GM23338 (cell line): ENCODE data around the gene EXOC4.

ENCODE experiments used
- CREB1 ChIP-seq: fragments of 250-450 bp; sonication (Bioruptor Pico); IDR thresholded peaks from 2 replicates; pipeline ENCODE4 v1.5.0; 2020; ENCODE audit warnings: low read depth, mild to moderate bottlenecking, moderate library complexity
- EZH2 ChIP-seq: fragments of 200-600 bp; sonication (generic); IDR thresholded peaks from one replicate; pipeline ENCODE4 v1.8.0; 2017; ENCODE audit warnings: antibody characterized with exemption, mild to moderate bottlenecking, low read depth; ENCODE audit not compliant: unreplicated experiment
- EZH2phosphoT487 ChIP-seq: fragments of 200-600 bp; sonication (generic); IDR thresholded peaks from one replicate; pipeline ENCODE4 v1.8.1; 2018; ENCODE audit warnings: antibody characterized with exemption; ENCODE audit not compliant: unreplicated experiment
- JUNB ChIP-seq: IDR thresholded peaks from one replicate; pipeline ENCODE4 v1.6.1; 2016; ENCODE audit warnings: antibody characterized with exemption; ENCODE audit not compliant: unreplicated experiment
- NANOG ChIP-seq: IDR thresholded peaks from 2 replicates; pipeline ENCODE4 v1.6.1; 2016; ENCODE audit warnings: antibody characterized with exemption, borderline replicate concordance
- POLR2AphosphoS5 ChIP-seq: IDR thresholded peaks from 2 replicates; pipeline ENCODE4 v1.6.1; 2016; ENCODE audit warnings: antibody characterized with exemption, low read depth
- STAT1 ChIP-seq: IDR thresholded peaks from one replicate; pipeline ENCODE4 v1.6.1; 2016; ENCODE audit warnings: antibody characterized with exemption; ENCODE audit not compliant: unreplicated experiment
- ZNF114 ChIP-seq: fragments of 250-450 bp; sonication (Bioruptor Pico); IDR thresholded peaks from 2 replicates; pipeline ENCODE4 v1.5.0; 2020; ENCODE audit warnings: mild to moderate bottlenecking, moderate library complexity
- ZNF331 ChIP-seq: fragments of 250-450 bp; sonication (Bioruptor Pico); IDR thresholded peaks from 2 replicates; pipeline ENCODE4 v1.5.0; 2020; ENCODE audit warnings: low read depth, mild to moderate bottlenecking, moderate library complexity
- ZNF462 ChIP-seq: fragments of 250-450 bp; sonication (Bioruptor Pico); IDR thresholded peaks from 2 replicates; pipeline ENCODE4 v1.5.0; 2020; ENCODE audit warnings: mild to moderate bottlenecking, moderate library complexity
- TF ChIP-seq, protein P1 (sequence below), 2 experiments: fragments of 200-600 bp in 1 of 2; sonication (generic) in 1 of 2; conservative IDR thresholded peaks; 2 replicates each; pipeline versions ENCODE4 v1.5.1 to v1.6.1; 2016 to 2017; ENCODE audit warnings: antibody characterized with exemption in 2 of 2, low read depth in 2 of 2, mild to moderate bottlenecking in 2 of 2, moderate library complexity in 1 of 2
- TF ChIP-seq, protein P2 (sequence below): IDR thresholded peaks from one replicate; pipeline ENCODE4 v1.6.1; 2018; ENCODE audit warnings: antibody characterized with exemption; ENCODE audit not compliant: unreplicated experiment
- TF ChIP-seq, protein P3 (sequence below): IDR thresholded peaks from 2 replicates; pipeline ENCODE4 v1.6.1; 2016; ENCODE audit warnings: antibody characterized with exemption

DNA sequence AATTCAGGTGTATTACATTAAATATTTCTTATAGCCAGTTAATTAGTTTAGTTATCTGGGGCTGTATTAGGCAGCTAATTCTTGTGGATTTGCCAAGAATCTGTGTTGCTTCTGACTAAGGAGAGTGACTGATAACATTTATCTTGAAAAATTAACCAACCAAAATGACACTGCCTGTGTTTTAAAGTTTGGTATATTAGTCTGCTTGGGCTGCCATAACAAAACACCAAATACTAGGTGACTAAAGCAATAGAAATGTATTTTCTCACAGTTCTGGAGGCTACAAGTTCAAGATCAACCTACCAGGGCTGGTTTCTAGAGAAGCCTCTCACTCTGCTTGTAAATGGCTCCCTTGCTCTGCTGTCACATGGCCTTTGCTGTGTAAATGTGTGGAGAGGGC, 12.9 kb downstream of the EXOC4 start:
- TF ChIP-seq, protein P1, sequence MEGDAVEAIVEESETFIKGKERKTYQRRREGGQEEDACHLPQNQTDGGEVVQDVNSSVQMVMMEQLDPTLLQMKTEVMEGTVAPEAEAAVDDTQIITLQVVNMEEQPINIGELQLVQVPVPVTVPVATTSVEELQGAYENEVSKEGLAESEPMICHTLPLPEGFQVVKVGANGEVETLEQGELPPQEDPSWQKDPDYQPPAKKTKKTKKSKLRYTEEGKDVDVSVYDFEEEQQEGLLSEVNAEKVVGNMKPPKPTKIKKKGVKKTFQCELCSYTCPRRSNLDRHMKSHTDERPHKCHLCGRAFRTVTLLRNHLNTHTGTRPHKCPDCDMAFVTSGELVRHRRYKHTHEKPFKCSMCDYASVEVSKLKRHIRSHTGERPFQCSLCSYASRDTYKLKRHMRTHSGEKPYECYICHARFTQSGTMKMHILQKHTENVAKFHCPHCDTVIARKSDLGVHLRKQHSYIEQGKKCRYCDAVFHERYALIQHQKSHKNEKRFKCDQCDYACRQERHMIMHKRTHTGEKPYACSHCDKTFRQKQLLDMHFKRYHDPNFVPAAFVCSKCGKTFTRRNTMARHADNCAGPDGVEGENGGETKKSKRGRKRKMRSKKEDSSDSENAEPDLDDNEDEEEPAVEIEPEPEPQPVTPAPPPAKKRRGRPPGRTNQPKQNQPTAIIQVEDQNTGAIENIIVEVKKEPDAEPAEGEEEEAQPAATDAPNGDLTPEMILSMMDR (conservative IDR thresholded peaks at IDR 0.05; ENCODE audit: low read depth in 2 of 2): no peak
- TF ChIP-seq POLR2AphosphoS5: no peak
- no peak for TF ChIP-seq CREB1 (CRISPR knock-in tag)
- no peak for TF ChIP-seq EZH2
- no peak for TF ChIP-seq ZNF331
- TF ChIP-seq, protein P2, sequence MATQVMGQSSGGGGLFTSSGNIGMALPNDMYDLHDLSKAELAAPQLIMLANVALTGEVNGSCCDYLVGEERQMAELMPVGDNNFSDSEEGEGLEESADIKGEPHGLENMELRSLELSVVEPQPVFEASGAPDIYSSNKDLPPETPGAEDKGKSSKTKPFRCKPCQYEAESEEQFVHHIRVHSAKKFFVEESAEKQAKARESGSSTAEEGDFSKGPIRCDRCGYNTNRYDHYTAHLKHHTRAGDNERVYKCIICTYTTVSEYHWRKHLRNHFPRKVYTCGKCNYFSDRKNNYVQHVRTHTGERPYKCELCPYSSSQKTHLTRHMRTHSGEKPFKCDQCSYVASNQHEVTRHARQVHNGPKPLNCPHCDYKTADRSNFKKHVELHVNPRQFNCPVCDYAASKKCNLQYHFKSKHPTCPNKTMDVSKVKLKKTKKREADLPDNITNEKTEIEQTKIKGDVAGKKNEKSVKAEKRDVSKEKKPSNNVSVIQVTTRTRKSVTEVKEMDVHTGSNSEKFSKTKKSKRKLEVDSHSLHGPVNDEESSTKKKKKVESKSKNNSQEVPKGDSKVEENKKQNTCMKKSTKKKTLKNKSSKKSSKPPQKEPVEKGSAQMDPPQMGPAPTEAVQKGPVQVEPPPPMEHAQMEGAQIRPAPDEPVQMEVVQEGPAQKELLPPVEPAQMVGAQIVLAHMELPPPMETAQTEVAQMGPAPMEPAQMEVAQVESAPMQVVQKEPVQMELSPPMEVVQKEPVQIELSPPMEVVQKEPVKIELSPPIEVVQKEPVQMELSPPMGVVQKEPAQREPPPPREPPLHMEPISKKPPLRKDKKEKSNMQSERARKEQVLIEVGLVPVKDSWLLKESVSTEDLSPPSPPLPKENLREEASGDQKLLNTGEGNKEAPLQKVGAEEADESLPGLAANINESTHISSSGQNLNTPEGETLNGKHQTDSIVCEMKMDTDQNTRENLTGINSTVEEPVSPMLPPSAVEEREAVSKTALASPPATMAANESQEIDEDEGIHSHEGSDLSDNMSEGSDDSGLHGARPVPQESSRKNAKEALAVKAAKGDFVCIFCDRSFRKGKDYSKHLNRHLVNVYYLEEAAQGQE: no peak
- no peak for TF ChIP-seq JUNB
- no peak for TF ChIP-seq EZH2phosphoT487
- TF ChIP-seq, protein P3, sequence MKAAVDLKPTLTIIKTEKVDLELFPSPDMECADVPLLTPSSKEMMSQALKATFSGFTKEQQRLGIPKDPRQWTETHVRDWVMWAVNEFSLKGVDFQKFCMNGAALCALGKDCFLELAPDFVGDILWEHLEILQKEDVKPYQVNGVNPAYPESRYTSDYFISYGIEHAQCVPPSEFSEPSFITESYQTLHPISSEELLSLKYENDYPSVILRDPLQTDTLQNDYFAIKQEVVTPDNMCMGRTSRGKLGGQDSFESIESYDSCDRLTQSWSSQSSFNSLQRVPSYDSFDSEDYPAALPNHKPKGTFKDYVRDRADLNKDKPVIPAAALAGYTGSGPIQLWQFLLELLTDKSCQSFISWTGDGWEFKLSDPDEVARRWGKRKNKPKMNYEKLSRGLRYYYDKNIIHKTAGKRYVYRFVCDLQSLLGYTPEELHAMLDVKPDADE: no peak
- TF ChIP-seq STAT1: no peak
- TF ChIP-seq NANOG: no peak
- TF ChIP-seq ZNF462 (CRISPR knock-in tag): no peak
- TF ChIP-seq ZNF114 (CRISPR knock-in tag): no peak
